Right atrium auricular region (tissue), 2 donors: Measurements from ENCODE around the gene VPS37B. TPM values are rescaled to one million over a fixed set of nuclear protein-coding genes. Genes with fewer than 3 reads are reported as not detected.

ENCODE experiments used
- DNase-seq: peaks from one replicate; pipeline ENCODE4 v3.0.0-alpha.2; 2019; ENCODE audit warnings: low spot score
- H3K27ac ChIP-seq, 2 donors: fragments of 200-600 bp; sonication (generic); 1 replicate in 1 of 2; 2 replicates in 1 of 2; pipeline ENCODE4 v1.5.1; 2016 to 2019
- H3K27me3 ChIP-seq, 2 donors: fragments of 200-600 bp; sonication (generic); one replicate each; pipeline versions ENCODE4 v1.5.1 to v1.6.0; 2017 to 2019
- H3K36me3 ChIP-seq: fragments of 200-600 bp; sonication (generic); one replicate; pipeline ENCODE4 v1.5.1; 2016
- H3K4me1 ChIP-seq, 2 donors: fragments of 200-600 bp; sonication (generic); one replicate each; pipeline versions ENCODE4 v1.5.1 to v1.6.0; 2017 to 2019
- H3K4me3 ChIP-seq, 2 donors: fragments of 200-600 bp; sonication (generic); 1 replicate in 1 of 2; 2 replicates in 1 of 2; pipeline ENCODE4 v1.5.1; 2017 to 2019; ENCODE audit warnings: mild to moderate bottlenecking in 1 of 2, moderate library complexity in 1 of 2
- H3K9me3 ChIP-seq, 2 donors: fragments of 200-600 bp; sonication (generic); one replicate each; pipeline ENCODE4 v1.5.1; 2019
- CTCF ChIP-seq, 2 donors: fragments of 200-600 bp; sonication (generic); IDR thresholded peaks; one replicate each; pipeline ENCODE4 v1.5.1; 2019; ENCODE audit warnings: antibody characterized with exemption in 2 of 2
- total RNA-seq, 2 donors: library from RNA; depleted of rRNA; stranded (reverse); fragments of >200 nt; gene quantifications; one replicate each; pipeline ENCODE4 v1.1.0, GENCODE V29; 2016

The VPS37B gene
- total RNA-seq, 2 donors from 2014 or later, result 28.5 to 41.1 TPM

DNA sequence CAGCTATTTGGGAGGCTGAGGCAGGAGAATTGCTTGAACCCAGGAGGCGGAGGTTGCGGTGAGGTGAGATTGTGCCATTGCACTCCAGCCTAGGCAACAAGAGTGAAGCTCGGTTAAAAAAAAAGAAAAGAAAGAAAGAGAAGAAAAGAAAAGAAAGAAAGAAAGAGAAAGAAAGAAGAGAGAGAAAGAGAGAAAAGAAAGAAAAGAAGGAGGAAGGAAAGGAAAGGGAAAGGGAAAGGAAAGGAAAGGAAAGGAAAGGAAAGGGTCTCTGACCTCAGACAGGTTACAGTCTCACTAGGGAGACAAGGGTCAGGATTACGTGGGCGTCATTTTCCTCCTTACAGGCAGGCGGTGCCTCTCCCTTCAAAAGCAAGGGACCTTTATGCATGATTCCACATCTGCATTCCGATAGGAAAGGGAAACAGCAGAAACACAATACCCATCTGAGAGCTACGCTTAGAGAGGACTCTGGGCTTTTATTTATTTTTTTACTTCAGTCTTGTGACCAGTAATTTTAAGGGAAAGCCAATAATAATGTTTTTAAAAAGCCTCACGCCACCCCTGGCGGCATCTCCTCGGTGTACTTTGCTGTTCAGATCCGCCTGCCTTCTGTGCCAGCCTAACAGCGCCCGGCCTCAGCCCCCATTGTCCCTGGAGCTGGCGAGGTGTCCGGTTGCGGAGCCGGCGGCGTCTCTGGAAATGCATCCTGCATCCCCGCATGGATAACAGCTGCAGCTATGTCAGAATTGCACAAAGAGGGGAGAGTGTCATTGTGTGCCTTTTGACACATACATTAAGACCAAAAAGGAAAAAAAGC, 61.6 kb downstream of the VPS37B start:
- peak in 1 of 2 donors; percentile 34 for TF ChIP-seq CTCF (IDR thresholded peaks at IDR 0.05)
- no peaks in the 10 kb centered on the region for H3K36me3 ChIP-seq
- H3K4me1 ChIP-seq, result peaks cover 0 to 32% of the 10 kb centered on the region in 2 donors
- DNase-seq, result no peak
- no peaks in the 10 kb centered on the region for H3K27me3 ChIP-seq
- H3K4me3 ChIP-seq, result peak overlapping the region; percentile 55 to 73
- no peaks in the 10 kb centered on the region for H3K9me3 ChIP-seq
- peak overlapping the region; percentile 66 to 94 for H3K27ac ChIP-seq

DNA sequence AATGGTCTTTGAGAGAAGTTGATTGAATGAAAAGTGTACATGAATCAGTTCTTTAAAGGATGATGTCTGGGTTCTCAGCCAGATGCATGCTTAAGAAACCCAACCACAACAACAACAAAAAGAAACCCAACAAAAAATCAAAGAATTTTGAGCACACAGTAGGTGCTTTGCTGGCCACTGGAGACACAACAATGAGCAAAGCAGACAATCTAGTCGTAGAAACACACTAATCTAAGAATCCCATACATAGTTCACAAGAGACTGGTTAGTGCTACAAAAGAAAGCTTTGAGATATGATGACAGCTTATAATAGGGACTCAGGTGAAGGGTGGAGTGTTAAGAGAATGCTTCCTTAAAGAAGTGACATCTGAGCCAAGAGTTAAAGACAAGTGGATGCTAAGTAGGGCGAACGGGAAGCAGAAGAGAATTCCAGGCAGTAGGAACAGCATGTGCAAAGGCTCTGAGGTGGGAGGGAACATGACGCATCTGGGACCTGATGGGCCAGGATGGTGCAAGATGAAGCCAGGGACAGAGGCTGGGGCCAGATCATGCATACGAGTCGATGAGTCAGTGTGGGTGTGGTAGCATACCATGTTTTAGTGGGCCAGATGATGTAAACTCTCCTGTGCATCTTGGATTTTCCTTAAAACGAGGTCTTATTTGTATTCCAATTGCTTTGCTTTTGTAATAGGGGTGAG, 65.3 kb downstream of the VPS37B start:
- Histone ChIP-seq H3K36me3 (no peaks in the 10 kb centered on the region), H3K27me3 (no peaks in the 10 kb centered on the region), H3K27ac (no peak overlapping the region), H3K9me3 (no peaks in the 10 kb centered on the region), H3K4me3 (no peak overlapping the region), H3K4me1 (peaks cover 0 to 8% of the 10 kb centered on the region in 2 donors)
- DNase-seq, result no peak
- no peak for TF ChIP-seq CTCF (IDR thresholded peaks at IDR 0.05)

GRCh38 chr12:122827258-122827657, 68.7 kb downstream of the VPS37B start:
- H3K4me3 ChIP-seq, result no peak overlapping the region
- TF ChIP-seq CTCF (IDR thresholded peaks at IDR 0.05), result no peak
- no peak for DNase-seq
- H3K36me3 ChIP-seq, result no peaks in the 10 kb centered on the region
- no peaks in the 10 kb centered on the region for H3K9me3 ChIP-seq
- H3K27me3 ChIP-seq, result no peaks in the 10 kb centered on the region
- no peak overlapping the region for H3K27ac ChIP-seq
- H3K4me1 ChIP-seq, result no peaks in the 10 kb centered on the region

DNA sequence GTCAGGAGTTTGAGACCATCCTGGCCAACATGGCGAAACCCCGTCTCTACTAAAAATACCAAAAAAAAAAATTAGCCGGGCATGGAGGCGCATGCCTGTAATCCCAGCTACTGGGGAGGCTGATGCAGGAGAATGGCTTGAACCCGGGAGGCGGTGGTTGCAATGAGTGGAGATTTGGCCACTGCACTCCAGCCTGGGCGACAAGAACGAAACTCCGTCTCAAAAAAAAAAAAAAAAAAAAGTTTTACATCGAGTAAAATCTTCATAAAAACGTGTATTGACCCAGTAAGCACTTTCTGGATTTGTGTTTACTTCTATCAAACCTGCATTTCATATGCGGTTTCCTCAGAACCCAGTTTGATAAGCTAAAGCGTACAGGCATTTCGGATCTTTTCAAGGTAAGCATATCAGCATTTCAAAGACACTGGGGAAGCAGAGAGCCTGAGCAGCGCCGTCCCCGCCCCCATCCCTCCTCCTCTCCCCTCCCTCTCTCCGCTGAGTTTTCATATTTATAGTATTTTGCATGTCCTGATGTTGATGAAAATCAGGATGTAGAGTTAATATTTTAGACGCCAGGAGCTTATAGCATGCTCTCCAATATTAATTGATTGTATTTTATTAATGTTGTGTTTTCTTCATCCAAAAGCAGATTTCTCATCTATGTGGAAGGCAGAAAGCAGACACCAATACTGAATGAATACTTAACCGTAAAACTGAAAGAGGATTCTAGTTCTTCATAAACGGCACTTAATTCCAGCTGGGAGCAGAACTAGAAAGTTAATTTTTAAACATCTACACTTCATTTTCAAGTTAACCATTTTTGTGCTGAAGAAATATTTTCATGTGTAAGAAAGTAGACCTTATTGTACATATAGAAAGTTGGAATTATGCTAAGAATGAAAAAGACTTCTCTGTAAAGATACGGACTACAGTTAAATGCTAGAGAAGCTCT, 69.9 kb downstream of the VPS37B start:
- TF ChIP-seq CTCF (IDR thresholded peaks at IDR 0.05), result no peak
- H3K27me3 ChIP-seq, result no peaks in the 10 kb centered on the region
- DNase-seq, result no peak
- no peak overlapping the region for H3K27ac ChIP-seq
- H3K36me3 ChIP-seq, result no peaks in the 10 kb centered on the region
- H3K4me3 ChIP-seq, result peak overlapping the region; percentile 22 to 39
- H3K4me1 ChIP-seq, result no peaks in the 10 kb centered on the region
- no peaks in the 10 kb centered on the region for H3K9me3 ChIP-seq

GRCh38 chr12:122823429-122823828, 72.5 kb downstream of the VPS37B start:
- no peak for DNase-seq
- Histone ChIP-seq H3K27ac (no peak overlapping the region), H3K27me3 (no peaks in the 10 kb centered on the region), H3K4me1 (no peaks in the 10 kb centered on the region), H3K4me3 (no peak overlapping the region), H3K36me3 (no peaks in the 10 kb centered on the region), H3K9me3 (no peaks in the 10 kb centered on the region)
- no peak for TF ChIP-seq CTCF (IDR thresholded peaks at IDR 0.05)
